DND-41 (cell line): ENCODE results near the gene TEX2.

Experiments used
- CTCF ChIP-seq: IDR thresholded peaks from 2 replicates; pipeline ENCODE4 v1.5.1; 2012; ENCODE audit warnings: borderline replicate concordance, low read length, moderate library complexity, mild to moderate bottlenecking; ENCODE audit not compliant: poor library complexity, severe bottlenecking; ENCODE audit errors: extremely low read depth
- EZH2 ChIP-seq: IDR thresholded peaks from 3 replicates; pipeline ENCODE4 v1.6.1; 2012; ENCODE audit warnings: borderline replicate concordance, low read depth, mild to moderate bottlenecking, moderate library complexity, low read length, inconsistent platforms; ENCODE audit not compliant: severe bottlenecking

- TF ChIP-seq CTCF (no peak), EZH2 (no peak)
Observed at GRCh38 chr17:64244165-64244564, 18.9 kb downstream of the TEX2 start.
